ENCODE results near the gene DOCK11.
A peak's percentile ranks its signal among the peaks of the same experiment; 100 is the strongest.

The DOCK11 gene

GRCh38 chrX:118530219-118530911 lies 34.8 kb downstream of the DOCK11 start:
- H3K9me3 ChIP-seq: no peaks in the 10 kb centered on the region
- no peaks in the 10 kb centered on the region for H3K27me3 ChIP-seq (ENCODE audit: low read depth)
- H3K4me1 ChIP-seq: peaks cover 21% of the 10 kb centered on the region
- no peaks in the 10 kb centered on the region for H3K36me3 ChIP-seq (replicated peaks)
- no peak for DNase-seq (ENCODE audit: low spot score in 2 of 2)
- in situ Hi-C loops (cut with MboI; ENCODE audit: low sequenced_read_pairs): no loop called here
- H3K4me3 ChIP-seq: no peak overlapping the region

GRCh38 chrX:118534716-118535493 lies 39.3 kb downstream of the DOCK11 start:
- H3K36me3 ChIP-seq (replicated peaks): no peaks in the 10 kb centered on the region
- no peaks in the 10 kb centered on the region for H3K9me3 ChIP-seq
- peaks cover 30% of the 10 kb centered on the region for H3K4me1 ChIP-seq
- H3K4me3 ChIP-seq: no peak overlapping the region
- peak; percentile 44 to 95 for DNase-seq (ENCODE audit: low spot score in 2 of 2)
- in situ Hi-C loops (cut with MboI; ENCODE audit: low sequenced_read_pairs): no loop called here
- H3K27me3 ChIP-seq (ENCODE audit: low read depth): no peaks in the 10 kb centered on the region

GRCh38 chrX:118536204-118536603 lies 40.6 kb downstream of the DOCK11 start:
- H3K4me3 ChIP-seq: no peak overlapping the region
- no peaks in the 10 kb centered on the region for H3K27me3 ChIP-seq (ENCODE audit: low read depth)
- no peaks in the 10 kb centered on the region for H3K36me3 ChIP-seq (replicated peaks)
- in situ Hi-C loops (cut with MboI; ENCODE audit: low sequenced_read_pairs): no loop called here
- no peak for DNase-seq (ENCODE audit: low spot score in 2 of 2)
- peaks cover 3% of the 10 kb centered on the region; the same call in 1 of the 2 replicates for H3K9me3 ChIP-seq
- peaks cover 30% of the 10 kb centered on the region for H3K4me1 ChIP-seq

GRCh38 chrX:118536687-118537461 lies 41.3 kb downstream of the DOCK11 start:
- DNase-seq (ENCODE audit: low spot score in 2 of 2): peak; percentile 38 to 51
- Histone ChIP-seq H3K4me1 (peaks cover 30% of the 10 kb centered on the region), H3K36me3 (replicated peaks) (no peaks in the 10 kb centered on the region), H3K9me3 (peaks cover 3% of the 10 kb centered on the region; the same call in 1 of the 2 replicates), H3K27me3 (ENCODE audit: low read depth) (no peaks in the 10 kb centered on the region), H3K4me3 (no peak overlapping the region)
- in situ Hi-C loops (cut with MboI; ENCODE audit: low sequenced_read_pairs): no loop called here

GRCh38 chrX:118538386-118538785 lies 42.8 kb downstream of the DOCK11 start:
- in situ Hi-C loops (cut with MboI; ENCODE audit: low sequenced_read_pairs): no loop called here
- H3K4me3 ChIP-seq: no peak overlapping the region
- H3K27me3 ChIP-seq (ENCODE audit: low read depth): no peaks in the 10 kb centered on the region
- no peaks in the 10 kb centered on the region for H3K36me3 ChIP-seq (replicated peaks)
- DNase-seq (ENCODE audit: low spot score in 2 of 2): no peak
- H3K9me3 ChIP-seq: peaks cover 3% of the 10 kb centered on the region; the same call in 1 of the 2 replicates
- peaks cover 26% of the 10 kb centered on the region for H3K4me1 ChIP-seq

- DNase-seq (ENCODE audit: low spot score in 2 of 2): no peak
- in situ Hi-C loops (cut with MboI; ENCODE audit: low sequenced_read_pairs): no loop called here
- Histone ChIP-seq H3K36me3 (replicated peaks) (no peaks in the 10 kb centered on the region), H3K4me3 (no peak overlapping the region), H3K9me3 (peaks cover 3% of the 10 kb centered on the region; the same call in 1 of the 2 replicates), H3K27me3 (ENCODE audit: low read depth) (no peaks in the 10 kb centered on the region), H3K4me1 (peaks cover 9% of the 10 kb centered on the region)
Observed at GRCh38 chrX:118540342-118540741, 44.7 kb downstream of the DOCK11 start.

- no peak for DNase-seq (ENCODE audit: low spot score in 2 of 2)
- in situ Hi-C loops (cut with MboI; ENCODE audit: low sequenced_read_pairs): no loop called here
- Histone ChIP-seq H3K4me1 (peaks cover 7% of the 10 kb centered on the region; the same call in 1 of the 2 replicates), H3K9me3 (peaks cover 3% of the 10 kb centered on the region; the same call in 1 of the 2 replicates), H3K4me3 (no peak overlapping the region), H3K27me3 (ENCODE audit: low read depth) (no peaks in the 10 kb centered on the region), H3K36me3 (replicated peaks) (no peaks in the 10 kb centered on the region; the same call in 1 of the 2 replicates)
Observed at GRCh38 chrX:118541482-118541881, 45.9 kb downstream of the DOCK11 start.

GRCh38 chrX:118545510-118545909 lies 49.9 kb downstream of the DOCK11 start:
- no peaks in the 10 kb centered on the region for H3K9me3 ChIP-seq
- H3K36me3 ChIP-seq (replicated peaks): no peaks in the 10 kb centered on the region; the same call in 1 of the 2 replicates
- no peaks in the 10 kb centered on the region for H3K27me3 ChIP-seq (ENCODE audit: low read depth)
- no peak for DNase-seq (ENCODE audit: low spot score in 2 of 2)
- no peaks in the 10 kb centered on the region for H3K4me1 ChIP-seq
- H3K4me3 ChIP-seq: no peak overlapping the region
- in situ Hi-C loops (cut with MboI; ENCODE audit: low sequenced_read_pairs): no loop called here

- H3K4me3 ChIP-seq: no peak overlapping the region
- H3K4me1 ChIP-seq: no peaks in the 10 kb centered on the region
- in situ Hi-C loops (cut with MboI; ENCODE audit: low sequenced_read_pairs): no loop called here
- no peaks in the 10 kb centered on the region for H3K27me3 ChIP-seq (ENCODE audit: low read depth)
- no peak for DNase-seq (ENCODE audit: low spot score in 2 of 2)
- no peaks in the 10 kb centered on the region; the same call in 1 of the 2 replicates for H3K36me3 ChIP-seq (replicated peaks)
- H3K9me3 ChIP-seq: no peaks in the 10 kb centered on the region
Observed at GRCh38 chrX:118548841-118549240, 53.2 kb downstream of the DOCK11 start.

GRCh38 chrX:118550792-118551191 lies 55.2 kb downstream of the DOCK11 start:
- DNase-seq (ENCODE audit: low spot score in 2 of 2): no peak
- H3K4me3 ChIP-seq: no peak overlapping the region
- no peaks in the 10 kb centered on the region; the same call in 1 of the 2 replicates for H3K36me3 ChIP-seq (replicated peaks)
- no peaks in the 10 kb centered on the region for H3K9me3 ChIP-seq
- H3K4me1 ChIP-seq: no peaks in the 10 kb centered on the region
- in situ Hi-C loops (cut with MboI; ENCODE audit: low sequenced_read_pairs): no loop called here
- no peaks in the 10 kb centered on the region for H3K27me3 ChIP-seq (ENCODE audit: low read depth)

GRCh38 chrX:118551426-118551825 lies 55.8 kb downstream of the DOCK11 start:
- H3K9me3 ChIP-seq: no peaks in the 10 kb centered on the region
- no peaks in the 10 kb centered on the region for H3K36me3 ChIP-seq (replicated peaks)
- in situ Hi-C loops (cut with MboI; ENCODE audit: low sequenced_read_pairs): no loop called here
- H3K27me3 ChIP-seq (ENCODE audit: low read depth): no peaks in the 10 kb centered on the region
- H3K4me1 ChIP-seq: no peaks in the 10 kb centered on the region
- DNase-seq (ENCODE audit: low spot score in 2 of 2): no peak
- no peak overlapping the region for H3K4me3 ChIP-seq

GRCh38 chrX:118552121-118552900 lies 56.7 kb downstream of the DOCK11 start:
- DNase-seq (ENCODE audit: low spot score in 2 of 2): no peak
- no peaks in the 10 kb centered on the region for H3K27me3 ChIP-seq (ENCODE audit: low read depth)

More at GRCh38 chrX:118552121-118552900, 56.7 kb downstream of the DOCK11 start:
- no peak overlapping the region for H3K4me3 ChIP-seq
- H3K36me3 ChIP-seq (replicated peaks): no peaks in the 10 kb centered on the region
- H3K9me3 ChIP-seq: no peaks in the 10 kb centered on the region
- H3K4me1 ChIP-seq: no peaks in the 10 kb centered on the region
- in situ Hi-C loops (cut with MboI; ENCODE audit: low sequenced_read_pairs): no loop called here
